ENCODE results near the gene DPYD. TPM values are rescaled to one million over a fixed set of nuclear protein-coding genes. Genes with fewer than 3 reads are reported as not detected.

Gene DPYD
- total and polyA plus RNA-seq, 9 of the 15 experiments (the other 6 are each of a cell fraction or from before 2014, with no cell fraction given), result 0.03 to 0.25 (median 0.08) TPM; not detected in 2

GRCh38 chr1:97691325-97691724, 229.5 kb downstream of the DPYD start:
- no peaks in the 10 kb centered on the region for H3K27me3 ChIP-seq (ENCODE audit: control insufficient read depth in 2 of 2, insufficient read depth in 2 of 2, low read length in 2 of 2)
- POLR2A ChIA-PET, result interaction anchor here (0.7 kb wide), 1 partner anchor 82 kb away, joined by 3 read pairs; no protein-coding TSS in a partner anchor
- in situ Hi-C loops (cut with MboI) (no loop called here), intact Hi-C loops (cut with micrococcal nuclease) (no loop called here)
- no peaks in the 10 kb centered on the region for H3K36me3 ChIP-seq (ENCODE audit: control insufficient read depth, insufficient read depth, low read length)
- BruUV-seq (replicated peaks), result no TSS peak
- H3K9me3 ChIP-seq (replicated peaks; ENCODE audit: control insufficient read depth, insufficient read depth, low read depth, low read length), result no peaks in the 10 kb centered on the region
- ATAC-seq (no peak), FAIRE-seq (no peak), DNase-seq (ENCODE audit: extremely low read depth in 1 of 4, low spot score in 3 of 4) (no peak)
- H3K4me1 ChIP-seq (replicated peaks in 1 of 2; ENCODE audit: control insufficient read depth in 2 of 2, insufficient read depth in 2 of 2, low read length in 2 of 2), result no peaks in the 10 kb centered on the region
- H3K9ac ChIP-seq (ENCODE audit: insufficient read depth in 1 of 2, low read depth in 2 of 2, low read length in 2 of 2), result no peak overlapping the region
- H2AFZ ChIP-seq (ENCODE audit: low read depth, low read length), result no peak overlapping the region
- no peak overlapping the region for H3K4me3 ChIP-seq
- H3K79me2 ChIP-seq (ENCODE audit: control insufficient read depth, insufficient read depth, low read length), result no peaks in the 10 kb centered on the region
- no peak overlapping the region for H3K4me2 ChIP-seq (ENCODE audit: insufficient read depth, low read length)
- CTCF ChIA-PET (ENCODE audit: low intra/inter-chr PET ratio), result no interaction called here
- H4K20me1 ChIP-seq (replicated peaks; ENCODE audit: control insufficient read depth, insufficient read depth, low read length), result no peaks in the 10 kb centered on the region
- no peak overlapping the region for H3K27ac ChIP-seq (ENCODE audit: extremely low read depth, low read depth, low read length)
- no peaks in the 10 kb centered on the region for H3K9me1 ChIP-seq (ENCODE audit: control insufficient read depth, insufficient read depth, low read length)
- TF ChIP-seq CTBP1 (IDR thresholded peaks at IDR 0.05; ENCODE audit: borderline replicate concordance) (no peak), MCM3 (IDR thresholded peaks at IDR 0.05) (no peak), THAP12 (CRISPR knock-in tag; IDR thresholded peaks at IDR 0.05) (no peak), ZBTB12 (CRISPR knock-in tag; IDR thresholded peaks at IDR 0.05) (no peak), ZNF140 (CRISPR knock-in tag; IDR thresholded peaks at IDR 0.05) (no peak), ZNF592 (IDR thresholded peaks at IDR 0.05) (no peak), CBFA2T3 (IDR thresholded peaks at IDR 0.05) (no peak), KAT8 (IDR thresholded peaks at IDR 0.05; ENCODE audit: low read depth) (no peak), MLX (CRISPR knock-in tag; conservative IDR thresholded peaks at IDR 0.05) (no peak), CHD2 (IDR thresholded peaks at IDR 0.05; ENCODE audit: low read depth, low read length) (no peak), TEAD4 (IDR thresholded peaks at IDR 0.05; ENCODE audit: low read length) (no peak), TEAD4 (CRISPR knock-in tag; IDR thresholded peaks at IDR 0.05; ENCODE audit: borderline replicate concordance) (no peak), TRIM25 (IDR thresholded peaks at IDR 0.05; ENCODE audit: borderline replicate concordance) (no peak), HNRNPH1 (optimal IDR thresholded peaks at IDR 0.05; ENCODE audit: low read depth, low read length) (no peak)
